DMS53 treated with DMSO at 0.1 percent for 48 hours (cell line): ENCODE measurements around the gene ZNF143.
"Not testable (repeated sequence)": the region's sequence is repeated elsewhere in the genome, so short reads cannot be mapped to it uniquely, and the experiment has no call there.

ENCODE experiments used
- DNase-seq: peaks from one replicate; lab custom pipeline; 2025; ENCODE audit not compliant: unreplicated experiment; lab: John Stamatoyannopoulos, UW

ZNF143 gene

DNA sequence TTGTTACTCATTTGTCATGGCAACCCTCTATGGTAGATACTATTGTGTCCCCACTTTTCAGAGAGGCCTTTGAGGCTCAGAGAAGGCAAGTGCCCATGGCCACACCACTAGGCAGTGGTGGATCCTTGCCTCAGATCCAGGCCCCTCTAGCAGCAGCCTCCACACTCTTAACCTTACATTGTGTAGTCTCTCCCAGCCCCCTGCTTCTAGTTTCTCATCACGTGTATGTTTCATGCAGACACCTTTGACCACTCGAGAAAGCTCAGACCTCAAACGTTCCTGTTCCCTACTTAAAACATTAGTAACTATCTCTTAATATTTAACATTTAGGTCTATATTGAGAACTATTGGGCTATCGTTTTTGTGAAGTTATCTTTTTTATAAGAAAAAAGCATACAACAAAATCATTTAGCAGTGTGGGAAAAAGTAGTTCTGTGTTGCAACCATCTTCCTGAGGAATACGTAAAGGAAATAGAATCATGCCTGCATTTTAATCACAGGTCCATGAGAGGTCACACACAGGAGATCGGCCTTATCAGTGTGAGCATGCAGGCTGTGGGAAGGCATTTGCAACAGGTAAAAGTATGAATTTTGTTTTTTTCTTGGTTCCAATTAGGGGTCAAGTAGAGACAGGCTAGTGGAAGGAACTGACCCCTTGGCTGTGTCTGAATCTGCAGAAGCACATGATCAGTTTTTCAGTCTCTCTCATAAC lies 35.1 kb downstream of the ZNF143 start:
- DNase-seq: no peak

GRCh38 chr11:9498457-9499078 lies 37.8 kb downstream of the ZNF143 start:
- DNase-seq: no peak

GRCh38 chr11:9506489-9507276 lies 45.9 kb downstream of the ZNF143 start:
- peak; percentile 83 for DNase-seq

DNA sequence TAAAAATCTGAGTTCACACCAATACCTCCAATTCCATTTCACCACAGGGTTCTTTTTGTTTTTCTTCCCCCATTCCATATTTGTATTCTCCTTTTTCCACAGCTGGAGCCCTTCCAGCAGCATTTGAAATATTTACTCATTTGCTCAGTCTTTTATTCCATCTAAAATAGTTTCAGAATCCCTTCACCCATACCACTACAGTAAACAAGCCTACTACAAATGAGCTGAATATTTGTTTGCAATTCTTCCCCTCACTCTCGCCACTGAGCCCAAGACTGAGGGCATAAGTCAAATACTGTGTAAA lies 46.4 kb downstream of the ZNF143 start:
- DNase-seq: no peak

GRCh38 chr11:9509041-9509440 lies 48.2 kb downstream of the ZNF143 start:
- no peak for DNase-seq

DNA sequence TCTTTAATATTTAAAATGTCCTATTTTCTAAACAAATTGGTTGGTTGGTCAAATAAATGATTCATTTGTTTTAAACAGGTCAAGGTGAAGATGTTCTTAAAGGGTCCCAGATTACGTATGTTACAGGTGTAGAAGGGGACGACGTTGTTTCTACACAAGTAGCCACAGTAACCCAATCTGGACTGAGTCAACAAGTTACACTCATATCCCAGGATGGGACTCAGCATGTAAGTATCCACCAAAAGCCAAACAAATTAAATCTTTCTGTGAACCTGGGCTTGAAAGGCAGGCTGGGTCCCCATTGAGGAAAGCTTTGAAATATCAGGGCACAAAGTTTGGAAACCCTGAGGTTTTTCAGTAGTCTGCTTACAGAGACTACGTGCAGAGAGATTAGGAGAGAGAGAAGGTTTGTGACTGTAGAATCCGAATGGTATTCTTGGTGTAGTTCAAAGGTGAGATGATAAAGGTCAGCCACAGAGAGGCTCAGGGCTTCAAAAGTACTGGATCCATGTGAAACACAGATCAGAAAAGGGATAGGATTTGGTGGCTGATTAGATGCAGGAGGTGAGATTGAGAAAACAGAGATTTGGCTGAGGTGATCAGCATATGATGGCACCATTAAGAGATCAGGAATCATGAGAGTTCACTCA lies 51.7 kb downstream of the ZNF143 start:
- no peak for DNase-seq

GRCh38 chr11:9514576-9514975 lies 53.8 kb downstream of the ZNF143 start:
- not testable (repeated sequence) for DNase-seq

DNA sequence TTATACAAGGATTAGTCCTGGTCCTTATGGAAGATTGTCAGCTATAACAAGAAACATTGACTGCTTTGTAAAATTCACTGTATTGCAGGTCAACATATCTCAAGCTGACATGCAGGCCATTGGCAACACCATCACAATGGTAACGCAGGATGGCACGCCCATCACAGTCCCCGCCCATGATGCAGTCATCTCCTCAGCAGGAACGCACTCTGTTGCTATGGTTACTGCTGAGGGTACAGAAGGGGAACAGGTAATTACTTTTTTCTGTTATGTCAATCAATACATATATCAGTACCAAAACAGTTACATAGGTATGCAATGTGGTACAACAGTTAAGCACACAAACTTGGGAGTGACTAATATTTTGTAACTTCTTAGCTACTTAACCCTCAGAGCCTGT lies 55.3 kb downstream of the ZNF143 start:
- DNase-seq: no peak

DNA sequence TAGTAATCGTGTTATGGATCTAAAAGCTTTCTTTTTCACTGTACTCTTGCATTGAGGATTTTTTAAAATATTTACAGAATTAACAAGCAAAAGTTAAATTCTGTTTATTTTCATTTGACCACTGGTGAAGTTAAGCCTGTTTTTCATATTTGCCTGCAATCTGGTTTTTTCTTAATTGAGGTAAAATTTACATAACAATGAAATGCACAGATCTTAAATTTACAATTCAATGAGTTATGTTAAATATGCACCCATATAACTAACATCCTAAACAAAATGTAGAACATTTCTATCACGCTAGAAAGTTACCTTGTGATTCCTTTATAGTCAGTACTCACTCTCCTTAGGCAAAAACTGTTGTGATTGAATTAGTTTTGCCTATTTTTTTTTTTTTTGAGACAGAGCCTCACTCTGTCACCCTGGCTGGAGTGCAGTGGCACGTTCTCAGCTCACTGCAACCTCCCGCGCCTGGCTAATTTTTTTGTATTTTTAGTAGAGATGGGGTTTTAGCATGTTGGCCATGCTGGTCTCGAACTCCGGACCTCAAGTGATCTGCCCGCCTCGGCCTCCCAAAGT lies 58.1 kb downstream of the ZNF143 start:
- DNase-seq: no peak

GRCh38 chr11:9524001-9524400 lies 63.2 kb downstream of the ZNF143 start:
- DNase-seq: no peak

GRCh38 chr11:9525116-9525515 lies 64.3 kb downstream of the ZNF143 start:
- DNase-seq: no peak

DNA sequence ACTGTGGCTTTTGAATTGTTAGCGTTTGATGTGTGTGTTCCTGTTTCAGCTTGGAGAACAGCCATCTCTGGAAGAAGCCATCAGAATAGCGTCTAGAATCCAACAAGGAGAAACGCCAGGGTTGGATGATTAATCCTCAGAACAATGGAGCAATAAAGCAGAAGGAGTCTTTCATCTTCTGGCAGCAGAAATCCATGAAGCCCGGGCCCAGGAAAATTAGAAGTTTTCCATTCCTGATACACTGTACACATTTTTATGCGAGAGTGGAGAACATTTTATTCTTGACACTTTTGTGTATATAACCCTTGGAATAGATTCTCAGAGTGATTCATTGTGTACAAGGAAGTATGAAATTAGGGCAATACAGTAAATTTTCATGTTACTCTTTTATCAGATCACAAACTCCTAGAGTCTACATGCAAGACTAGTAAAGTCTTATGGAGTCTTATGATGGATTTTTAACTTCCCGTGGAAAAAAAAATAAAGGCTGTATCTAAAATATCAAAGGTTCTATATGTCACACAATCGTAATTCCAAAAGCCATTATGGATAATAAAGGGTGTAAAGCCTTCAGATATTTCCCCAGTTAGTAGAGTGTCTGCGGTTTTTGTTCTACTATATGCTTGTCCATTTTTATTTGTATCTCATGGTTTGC lies 66.8 kb downstream of the ZNF143 start:
- no peak for DNase-seq

DNA sequence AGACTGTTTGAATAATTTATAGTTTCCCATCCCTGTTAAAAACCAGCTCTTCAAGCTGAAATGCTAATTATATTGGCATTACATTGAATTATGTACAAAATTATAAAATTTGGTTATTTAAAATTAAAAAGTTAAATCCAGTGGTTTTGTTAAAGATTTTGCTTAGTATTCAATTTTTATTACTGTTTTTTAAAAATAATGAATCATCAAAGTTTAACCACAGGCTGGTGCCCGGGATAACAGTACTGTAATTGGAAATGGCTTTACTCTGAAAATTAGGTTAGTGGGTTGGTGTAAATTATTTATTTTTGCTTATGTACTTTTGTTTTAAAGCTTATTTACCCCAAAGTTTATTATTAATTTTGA lies 67.3 kb downstream of the ZNF143 start:
- DNase-seq: no peak

- no peak for DNase-seq
Observed at GRCh38 chr11:9528573-9529333, 67.9 kb downstream of the ZNF143 start.

- DNase-seq: no peak
Observed at GRCh38 chr11:9529334-9529650, 68.5 kb downstream of the ZNF143 start.

DNA sequence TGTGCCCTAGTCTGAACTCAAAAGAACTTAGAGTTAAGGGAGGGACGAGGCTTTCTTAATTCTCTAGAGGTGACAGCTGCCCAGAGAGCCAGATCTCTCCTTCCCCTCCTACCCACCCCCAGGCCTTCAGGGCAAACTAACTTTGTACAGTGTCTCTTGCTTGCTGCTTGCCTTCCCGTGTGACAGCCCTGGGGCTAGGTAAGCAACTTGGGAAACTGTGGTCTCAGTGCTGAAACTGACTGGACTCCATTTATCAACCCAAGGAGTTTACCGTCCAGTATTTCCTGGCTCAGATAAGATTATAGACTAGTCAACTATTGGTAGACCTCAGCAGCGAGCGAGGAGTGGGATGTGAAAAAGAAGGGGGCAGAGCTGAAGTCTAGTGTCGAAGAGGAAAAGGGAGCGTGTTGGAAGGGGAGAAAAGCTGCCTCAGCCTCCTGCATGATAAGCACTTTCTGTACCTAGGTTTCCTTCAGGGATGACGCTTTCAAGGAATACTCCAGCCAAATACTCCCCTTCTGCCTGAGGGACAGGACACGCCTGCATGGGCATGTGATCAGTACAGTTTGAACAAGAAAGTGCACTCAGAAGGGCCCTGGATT lies 69.3 kb downstream of the ZNF143 start:
- DNase-seq: no peak

DNA sequence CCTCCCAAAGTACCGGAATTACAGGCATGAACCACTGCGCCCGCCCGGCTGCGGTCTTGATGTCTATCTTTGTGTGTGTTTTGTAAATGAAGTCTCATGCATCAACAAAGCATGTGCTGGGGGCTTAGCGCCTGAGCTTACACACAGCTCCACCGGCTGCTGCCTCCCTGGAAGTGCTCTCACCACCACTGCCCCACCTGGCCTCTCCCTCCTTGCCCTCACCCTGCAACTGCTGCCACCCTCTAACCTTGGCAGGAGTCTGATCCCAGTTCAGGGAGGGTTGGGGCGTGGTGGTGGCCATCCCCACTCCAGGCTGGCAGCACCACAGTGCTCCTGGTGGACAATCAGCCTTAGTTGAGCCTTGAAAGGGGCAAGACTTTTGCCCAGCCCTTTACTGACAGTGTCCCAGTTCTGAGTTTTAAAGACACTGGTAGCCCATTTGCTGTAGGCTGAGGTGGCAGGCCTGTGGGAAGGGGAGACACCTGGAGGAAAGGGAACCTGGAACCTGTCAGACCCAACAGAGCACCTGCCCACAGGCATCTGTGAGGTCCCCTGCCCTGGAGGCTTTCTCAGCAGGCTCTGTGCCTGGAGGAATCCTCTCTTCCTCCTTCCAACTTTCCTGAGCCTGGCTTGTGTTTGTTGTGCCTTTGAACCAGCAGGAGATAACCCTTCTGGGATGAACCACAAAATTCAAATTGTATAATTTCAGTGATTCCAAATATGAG lies 70.3 kb downstream of the ZNF143 start:
- DNase-seq: no peak

GRCh38 chr11:9533058-9533457 lies 72.2 kb downstream of the ZNF143 start:
- no peak for DNase-seq

DNA sequence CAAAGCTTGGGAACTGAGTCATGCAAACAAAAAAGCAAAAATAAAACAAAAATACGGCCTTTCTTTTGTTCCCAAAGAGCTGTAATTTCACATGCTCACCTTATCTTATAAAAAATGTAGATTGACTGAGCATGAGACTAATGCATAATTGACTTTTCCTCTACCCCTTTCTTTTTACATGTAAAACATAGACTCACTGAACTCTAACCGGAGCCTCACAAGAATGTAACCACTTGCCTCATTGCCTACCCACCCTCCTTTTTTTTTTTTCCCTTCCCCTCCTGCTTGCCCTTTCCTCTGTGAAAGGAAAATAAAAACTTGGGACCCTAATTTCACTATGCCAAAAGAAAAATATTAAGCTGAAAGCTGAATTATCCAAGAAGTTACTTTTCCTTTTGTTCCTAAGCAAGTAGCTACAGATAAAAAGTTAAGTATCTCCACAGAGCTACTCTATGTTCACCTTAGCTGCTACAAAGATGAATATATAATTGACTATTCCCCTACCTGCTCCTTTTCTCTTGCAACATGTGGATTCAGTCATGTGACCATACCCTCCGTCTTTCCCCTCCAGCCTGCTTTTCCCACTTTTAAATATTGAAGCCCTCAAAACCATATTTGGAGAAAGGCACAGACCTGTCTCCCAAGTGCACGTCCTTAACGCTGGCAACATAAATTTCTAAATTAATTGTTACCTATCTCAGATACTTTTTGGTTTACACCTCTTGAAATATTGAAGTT lies 73.1 kb downstream of the ZNF143 start:
- DNase-seq: no peak
